ENCODE measurements around the gene PCDH9. TPM values are rescaled to one million over a fixed set of nuclear protein-coding genes. Genes with fewer than 3 reads are reported as not detected.

The PCDH9 gene
- total RNA-seq, 1 donor from 2014 or later = 3.7 TPM

- no peaks in the 10 kb centered on the region for H3K9me3 ChIP-seq
- H3K36me3 ChIP-seq = no peaks in the 10 kb centered on the region
- H3K27ac ChIP-seq = no peak overlapping the region
- DNase-seq (ENCODE audit: extremely low spot score in 2 of 2) = no peak
- intact Hi-C loops (cut with DNase I) = no loop called here
- H3K4me3 ChIP-seq = no peak overlapping the region
- TF ChIP-seq POLR2A (IDR thresholded peaks at IDR 0.05) (no peak), POLR2AphosphoS5 (IDR thresholded peaks at IDR 0.05; ENCODE audit: insufficient read depth in 1 of 2, low read depth in 1 of 2) (no peak)
- H3K27me3 ChIP-seq = no peaks in the 10 kb centered on the region
- H3K4me1 ChIP-seq = no peaks in the 10 kb centered on the region
These were observed 875.0 kb downstream of the PCDH9 start for GRCh38 chr13:66354879-66355751.

GRCh38 chr13:66353664-66354063 is 876.5 kb downstream of the PCDH9 start:
- H3K4me1 ChIP-seq = no peaks in the 10 kb centered on the region
- H3K36me3 ChIP-seq = no peaks in the 10 kb centered on the region
- H3K27ac ChIP-seq = no peak overlapping the region
- no peaks in the 10 kb centered on the region for H3K27me3 ChIP-seq
- H3K9me3 ChIP-seq = no peaks in the 10 kb centered on the region
- TF ChIP-seq POLR2A (IDR thresholded peaks at IDR 0.05) (no peak), POLR2AphosphoS5 (IDR thresholded peaks at IDR 0.05; ENCODE audit: insufficient read depth in 1 of 2, low read depth in 1 of 2) (no peak), CTCF (IDR thresholded peaks at IDR 0.05) (no peak)
- H3K4me3 ChIP-seq = no peak overlapping the region
- intact Hi-C loops (cut with DNase I) = no loop called here
- DNase-seq (ENCODE audit: extremely low spot score in 2 of 2) = no peak

GRCh38 chr13:66349966-66350365 is 880.2 kb downstream of the PCDH9 start:
- intact Hi-C loops (cut with DNase I) = no loop called here
- H3K9me3 ChIP-seq = no peaks in the 10 kb centered on the region
- no peak for DNase-seq (ENCODE audit: extremely low spot score in 2 of 2)
- no peaks in the 10 kb centered on the region for H3K36me3 ChIP-seq
- H3K4me3 ChIP-seq = no peak overlapping the region
- no peaks in the 10 kb centered on the region for H3K4me1 ChIP-seq
- H3K27ac ChIP-seq = no peak overlapping the region
- TF ChIP-seq CTCF (IDR thresholded peaks at IDR 0.05) = no peak
- TF ChIP-seq POLR2A (IDR thresholded peaks at IDR 0.05) = no peak
- no peaks in the 10 kb centered on the region for H3K27me3 ChIP-seq

GRCh38 chr13:66348745-66349690 is 881.1 kb downstream of the PCDH9 start:
- H3K4me3 ChIP-seq = no peak overlapping the region
- H3K9me3 ChIP-seq = no peaks in the 10 kb centered on the region
- no peak for DNase-seq (ENCODE audit: extremely low spot score in 2 of 2)
- no peaks in the 10 kb centered on the region for H3K36me3 ChIP-seq
- H3K27me3 ChIP-seq = no peaks in the 10 kb centered on the region
- TF ChIP-seq POLR2AphosphoS5 (IDR thresholded peaks at IDR 0.05; ENCODE audit: insufficient read depth in 1 of 2, low read depth in 1 of 2) = no peak
- no peak for TF ChIP-seq POLR2A (IDR thresholded peaks at IDR 0.05)
- no peak for TF ChIP-seq CTCF (IDR thresholded peaks at IDR 0.05)
- intact Hi-C loops (cut with DNase I) = no loop called here
- no peak overlapping the region for H3K27ac ChIP-seq
- H3K4me1 ChIP-seq = no peaks in the 10 kb centered on the region

GRCh38 chr13:66347486-66348117 is 882.5 kb downstream of the PCDH9 start:
- H3K27ac ChIP-seq = no peak overlapping the region
- no peak for TF ChIP-seq POLR2A (IDR thresholded peaks at IDR 0.05)
- no peak for TF ChIP-seq CTCF (IDR thresholded peaks at IDR 0.05)
- TF ChIP-seq POLR2AphosphoS5 (IDR thresholded peaks at IDR 0.05; ENCODE audit: insufficient read depth in 1 of 2, low read depth in 1 of 2) = no peak
- H3K9me3 ChIP-seq = no peaks in the 10 kb centered on the region
- DNase-seq (ENCODE audit: extremely low spot score in 2 of 2) = no peak
- no peaks in the 10 kb centered on the region for H3K4me1 ChIP-seq
- H3K4me3 ChIP-seq = no peak overlapping the region
- H3K36me3 ChIP-seq = no peaks in the 10 kb centered on the region
- intact Hi-C loops (cut with DNase I) = no loop called here
- no peaks in the 10 kb centered on the region for H3K27me3 ChIP-seq
